ENCODE measurements around the gene EIF4H. TPM values are rescaled to one million over a fixed set of nuclear protein-coding genes. Genes with fewer than 3 reads are reported as not detected.

The EIF4H gene
- total and polyA plus RNA-seq, 2 of the 8 experiments (the other 6 are each of a cell fraction or from before 2014, with no cell fraction given), result 323 to 382 TPM

- no peak for FAIRE-seq
- Histone ChIP-seq H3K79me2 (ENCODE audit: control insufficient read depth in 1 of 2, insufficient read depth in 2 of 2, low read length in 2 of 2) (no peaks in the 10 kb centered on the region), H3K9me3 (ENCODE audit: insufficient read depth in 2 of 2, low read depth in 1 of 2, low read length in 1 of 2) (no peaks in the 10 kb centered on the region), H2BK15ac (ENCODE audit: low read length) (no peak overlapping the region), H4K5ac (ENCODE audit: insufficient read length, low read depth, low read length) (no peak overlapping the region), H2BK120ac (replicated peaks; ENCODE audit: low read depth, low read length) (no peak overlapping the region), H3K9ac (replicated peaks in 1 of 4; ENCODE audit: extremely low read depth in 1 of 4, low read depth in 3 of 4, low read length in 3 of 4) (no peak overlapping the region), H3K23ac (ENCODE audit: insufficient read length) (no peak overlapping the region), H4K8ac (ENCODE audit: extremely low read depth, insufficient read depth, low read length) (0 out of 2 replicates have a peak overlapping the region, but pooled peaks have one; percentile 25), H3K79me1 (ENCODE audit: low read depth, low read length) (no peaks in the 10 kb centered on the region), H2BK20ac (ENCODE audit: low read length) (no peak overlapping the region), H3K56ac (replicated peaks; ENCODE audit: insufficient read length, low read depth, low read length) (no peak overlapping the region), H3K27me3 (replicated peaks in 1 of 4; ENCODE audit: control insufficient read depth in 3 of 4, extremely low read depth in 1 of 4, insufficient read depth in 3 of 4, low read length in 3 of 4) (no peaks in the 10 kb centered on the region), H2BK5ac (ENCODE audit: low read depth, low read length) (no peak overlapping the region), H4K91ac (replicated peaks; ENCODE audit: insufficient read length, low read length) (no peak overlapping the region), H3K23me2 (ENCODE audit: low read depth, low read length) (no peaks in the 10 kb centered on the region), H2BK12ac (ENCODE audit: low read depth, low read length) (no peak overlapping the region), H3K4me3 (ENCODE audit: extremely low read depth in 1 of 4, insufficient read depth in 2 of 4, low read depth in 3 of 4, low read length in 4 of 4) (no peak overlapping the region), H3K36me3 (ENCODE audit: control insufficient read depth in 2 of 4, insufficient read depth in 4 of 4, low read length in 3 of 4) (no peaks in the 10 kb centered on the region), H2AK5ac (ENCODE audit: low read depth, low read length) (no peak overlapping the region), H3K14ac (ENCODE audit: insufficient read length) (no peak overlapping the region), H3K4me2 (ENCODE audit: insufficient read depth in 1 of 2, low read depth in 2 of 2, low read length in 2 of 2) (no peak overlapping the region), H3K27ac (ENCODE audit: low read depth, low read length) (no peak overlapping the region), H4K20me1 (replicated peaks in 1 of 2; ENCODE audit: control insufficient read depth in 1 of 2, insufficient read depth in 2 of 2, low read length in 2 of 2) (no peaks in the 10 kb centered on the region), H2AFZ (ENCODE audit: low read length) (no peak overlapping the region), H3K18ac (ENCODE audit: extremely low read depth, low read length) (no peak overlapping the region), H3K4me1 (replicated peaks in 1 of 4; ENCODE audit: control insufficient read depth in 3 of 4, insufficient read depth in 4 of 4, low read length in 3 of 4) (no peaks in the 10 kb centered on the region; a peak in 2 of 7 replicates), H3K4ac (replicated peaks; ENCODE audit: insufficient read length, low read depth, low read length) (no peak overlapping the region)
- ChIA-PET CTCF (ENCODE audit: partially characterized antibody) (interaction anchor here (0.8 to 1.6 kb wide), 6 partner anchors 10 to 240 kb away, joined by 3 to 6 read pairs (median 3); no protein-coding TSS in a partner anchor), POLR2A (ENCODE audit: partially characterized antibody) (interaction anchor here (0.6 kb wide), 1 partner anchor 26 kb away, joined by 3 read pairs; no protein-coding TSS in a partner anchor)
- no peak for DNase-seq (ENCODE audit: low read depth in 1 of 2, low spot score in 2 of 2)
- 88% methylated on average over 11 of the region's 11 CpGs; no CpG with 5 or more reads in 1 of the 2 experiments for WGBS, 2 experiments (ENCODE audit: extremely low coverage in 1 of 2, insufficient coverage in 1 of 2, insufficient read length in 1 of 2, insufficient replicate concordance in 2 of 2, low coverage in 1 of 2, low lambda C conversion rate in 2 of 2, missing lambda C conversion rate in 1 of 2)
- TF ChIP-seq TEAD4 (IDR thresholded peaks at IDR 0.05; ENCODE audit: low read depth, low read length) (no peak), KDM5A (IDR thresholded peaks at IDR 0.05; ENCODE audit: low read length) (no peak), TAF1 (IDR thresholded peaks at IDR 0.05; ENCODE audit: low read depth, low read length) (no peak), FOSL1 (IDR thresholded peaks at IDR 0.05; ENCODE audit: insufficient read depth, low read depth, low read length) (no peak), HDAC6 (IDR thresholded peaks at IDR 0.05; ENCODE audit: low read depth, low read length) (no peak), KDM4A (IDR thresholded peaks at IDR 0.05; ENCODE audit: low read depth, low read length, severe bottlenecking) (no peak), RNF2 (IDR thresholded peaks at IDR 0.05; ENCODE audit: borderline replicate concordance, low read depth, low read length, missing control alignments, poor library complexity, severe bottlenecking) (no peak), SP2 (IDR thresholded peaks at IDR 0.05; ENCODE audit: low read length) (no peak), ASH2L (IDR thresholded peaks at IDR 0.05; ENCODE audit: low read length) (no peak), TAF7 (optimal IDR thresholded peaks at IDR 0.05; ENCODE audit: borderline replicate concordance, low read depth, low read length) (no peak), USF2 (IDR thresholded peaks at IDR 0.05; ENCODE audit: low read length) (no peak), SP4 (IDR thresholded peaks at IDR 0.05; ENCODE audit: low read length) (no peak), RFX5 (IDR thresholded peaks at IDR 0.05; ENCODE audit: borderline replicate concordance, low read depth, low read length) (no peak), TCF12 (IDR thresholded peaks at IDR 0.05; ENCODE audit: low read depth, low read length) (no peak)
Measured at GRCh38 chr7:74212661-74213060, 38.5 kb downstream of the EIF4H start.

Measured in H1 (cell line).